ENCODE data around the gene STKLD1. TPM values are rescaled to one million over a fixed set of nuclear protein-coding genes. Genes with fewer than 3 reads are reported as not detected.
"Not testable (repeated sequence)": the region's sequence is repeated elsewhere in the genome, so short reads cannot be mapped to it uniquely, and the experiment has no call there.

STKLD1 gene
- total RNA-seq, 5 donors from 2014 or later (not counting 1 experiment from before 2014, with no cell fraction given) = 0.49 to 1.1 (median 0.70) TPM

DNA sequence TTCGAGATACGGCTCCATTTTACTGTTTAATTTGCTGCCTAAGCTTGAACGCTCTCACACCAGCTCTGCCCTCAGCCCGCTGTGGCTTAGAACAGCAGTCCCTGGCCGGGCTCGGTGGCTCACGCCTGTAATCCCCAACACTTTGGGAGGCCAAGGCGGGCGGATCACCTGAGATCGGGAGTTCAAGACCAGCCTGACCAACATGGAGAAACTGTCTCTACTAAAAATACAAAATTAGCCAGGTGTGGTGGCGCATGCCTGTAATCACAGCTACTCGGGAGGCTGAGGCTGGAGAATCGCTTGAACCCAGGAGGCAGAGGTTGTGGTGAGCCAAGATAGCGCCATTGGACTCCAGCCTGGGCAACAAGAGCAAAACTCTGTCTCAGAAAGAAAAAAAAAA lies 1.1 kb downstream of the STKLD1 start:
- POLR2A ChIA-PET; H3K4me3 ChIP-seq (ENCODE audit: control insufficient read depth in 1 of 2, extremely low read depth in 1 of 2, low read length in 1 of 2); CTCF ChIA-PET; H3K9me3 Mint-ChIP-seq; H3K27me3 ChIP-seq (replicated peaks in 1 of 2; ENCODE audit: control insufficient read depth in 2 of 2, extremely low read depth in 1 of 2, insufficient read depth in 2 of 2, low read length in 1 of 2); H3K9me3 ChIP-seq; H3K36me3 ChIP-seq (ENCODE audit: control insufficient read depth in 2 of 2, extremely low read depth in 1 of 2, insufficient read depth in 1 of 2, low read length in 1 of 2); DNase-seq; H3K27ac Mint-ChIP-seq; ATAC-seq (replicated peaks in 1 of 4); H3K36me3 Mint-ChIP-seq; H3K27ac ChIP-seq (ENCODE audit: low read length); H3K27me3 Mint-ChIP-seq: not testable (repeated sequence)
- peaks cover 18 to 39% of the 10 kb centered on the region in 2 experiments for H3K4me1 ChIP-seq (ENCODE audit: control insufficient read depth in 1 of 2, extremely low read depth in 1 of 2, insufficient read depth in 2 of 2, low read length in 2 of 2)
- H3K4me1 Mint-ChIP-seq = peaks cover 24 to 27% (median 25%) of the 10 kb centered on the region in 3 donors
- H3K4me3 Mint-ChIP-seq = peak overlapping the region; percentile 68 to 72 (median 69)
- 97% methylated on average over 11 of the region's 14 CpGs for WGBS (ENCODE audit: insufficient coverage)

- Histone ChIP-seq H3K36me3 (ENCODE audit: control insufficient read depth in 2 of 2, extremely low read depth in 1 of 2, insufficient read depth in 1 of 2, low read length in 1 of 2) (peaks cover 0 to 6% of the 10 kb centered on the region in 2 donors), H3K27me3 (replicated peaks in 1 of 2; ENCODE audit: control insufficient read depth in 2 of 2, extremely low read depth in 1 of 2, insufficient read depth in 2 of 2, low read length in 1 of 2) (no peaks in the 10 kb centered on the region), H3K9me3 (no peaks in the 10 kb centered on the region), H3K4me3 (ENCODE audit: control insufficient read depth in 1 of 2, extremely low read depth in 1 of 2, low read length in 1 of 2) (no peak overlapping the region), H3K4me1 (ENCODE audit: control insufficient read depth in 1 of 2, extremely low read depth in 1 of 2, insufficient read depth in 2 of 2, low read length in 2 of 2) (peaks cover 13 to 35% of the 10 kb centered on the region in 2 experiments), H3K27ac (ENCODE audit: low read length) (no peak overlapping the region)
- 88% methylated on average over 3 of the region's 6 CpGs for WGBS (ENCODE audit: insufficient coverage)
- H3K27ac Mint-ChIP-seq = no peak overlapping the region
- ChIA-PET POLR2A (no interaction called here), CTCF (no interaction called here)
- H3K27me3 Mint-ChIP-seq = no peaks in the 10 kb centered on the region
- H3K9me3 Mint-ChIP-seq = no peaks in the 10 kb centered on the region
- peaks cover 20 to 22% (median 20%) of the 10 kb centered on the region in 3 donors for H3K4me1 Mint-ChIP-seq
- no peak overlapping the region for H3K4me3 Mint-ChIP-seq
- no peak for DNase-seq
- H3K36me3 Mint-ChIP-seq = peaks cover 4% of the 10 kb centered on the region
- no peak for ATAC-seq (replicated peaks in 1 of 4)
These were observed 1.6 kb downstream of the STKLD1 start for GRCh38 chr9:133377721-133378216.

GRCh38 chr9:133378408-133378962 lies 2.3 kb downstream of the STKLD1 start:
- CTCF ChIA-PET = interaction anchor here in 1 of 2 donors (0.6 kb wide), 1 partner anchor 93 kb away, joined by 3 read pairs; no protein-coding TSS in a partner anchor
- POLR2A ChIA-PET = no interaction called here

DNA sequence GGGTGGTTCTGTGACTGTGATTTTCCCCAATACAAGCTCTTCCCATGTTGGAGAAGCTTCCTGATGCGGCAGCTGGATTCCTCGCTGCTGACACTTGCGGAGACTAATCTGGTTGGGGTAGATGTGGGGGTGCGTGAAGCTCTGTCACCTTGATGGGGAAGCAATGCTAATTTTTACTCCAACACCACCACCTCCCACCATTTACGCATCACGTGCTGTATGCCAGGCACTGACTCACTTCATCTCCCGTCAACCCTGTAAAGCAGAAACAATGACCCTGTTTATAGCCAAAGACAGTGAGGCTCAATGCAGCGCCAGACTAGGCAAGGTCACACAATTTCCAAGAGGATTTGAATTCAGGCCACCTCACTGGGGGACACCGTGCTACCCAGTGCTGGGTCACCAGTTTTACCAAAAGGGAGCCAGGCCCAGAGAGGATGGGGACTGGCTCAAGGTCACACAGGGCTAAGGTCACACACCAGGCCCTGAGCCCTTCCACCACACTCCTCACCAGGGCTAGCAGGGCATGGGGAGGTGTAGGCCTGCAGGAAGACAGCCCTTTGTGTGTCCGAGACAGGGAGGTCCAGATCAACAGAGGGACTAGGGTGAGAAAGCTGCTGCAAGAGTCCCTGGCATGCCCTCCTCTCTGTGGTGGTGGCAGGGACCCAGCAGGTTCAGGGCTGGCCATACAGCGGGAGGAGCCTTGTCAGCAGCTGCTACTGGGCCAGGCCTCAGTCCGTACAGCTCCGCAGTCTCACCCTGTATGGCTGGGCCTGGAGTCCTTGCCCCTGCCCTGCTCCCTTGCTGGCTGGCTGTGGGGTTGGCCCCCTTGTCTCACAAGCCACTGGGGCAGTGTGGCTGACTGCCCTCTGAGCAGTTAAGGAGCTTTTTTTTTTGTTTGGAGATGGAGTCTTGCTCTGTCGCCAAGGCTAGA lies 3.3 kb downstream of the STKLD1 start:
- Mint-ChIP-seq H3K9me3 (no peaks in the 10 kb centered on the region), H3K36me3 (peaks cover 4% of the 10 kb centered on the region), H3K27me3 (no peaks in the 10 kb centered on the region), H3K4me3 (no peak overlapping the region), H3K4me1 (peaks cover 7 to 8% (median 7%) of the 10 kb centered on the region in 3 donors), H3K27ac (no peak overlapping the region)
- DNase-seq = no peak
- H3K9me3 ChIP-seq = no peaks in the 10 kb centered on the region
- no peak overlapping the region for H3K4me3 ChIP-seq (ENCODE audit: control insufficient read depth in 1 of 2, extremely low read depth in 1 of 2, low read length in 1 of 2)
- WGBS (ENCODE audit: insufficient coverage) = 93% methylated on average over 9 of the region's 14 CpGs
- H3K4me1 ChIP-seq (ENCODE audit: control insufficient read depth in 1 of 2, extremely low read depth in 1 of 2, insufficient read depth in 2 of 2, low read length in 2 of 2) = peaks cover 9 to 18% of the 10 kb centered on the region in 2 experiments
- ATAC-seq (replicated peaks in 1 of 4) = no peak
- H3K27ac ChIP-seq (ENCODE audit: low read length) = no peak overlapping the region
- ChIA-PET POLR2A (no interaction called here), CTCF (interaction anchor here in 1 of 2 donors (0.5 to 0.7 kb wide), 2 partner anchors 19 to 785 kb away, joined by 3 read pairs; no protein-coding TSS in a partner anchor)
- no peaks in the 10 kb centered on the region for H3K36me3 ChIP-seq (ENCODE audit: control insufficient read depth in 2 of 2, extremely low read depth in 1 of 2, insufficient read depth in 1 of 2, low read length in 1 of 2)
- no peaks in the 10 kb centered on the region for H3K27me3 ChIP-seq (replicated peaks in 1 of 2; ENCODE audit: control insufficient read depth in 2 of 2, extremely low read depth in 1 of 2, insufficient read depth in 2 of 2, low read length in 1 of 2)

More at GRCh38 chr9:133378408-133378962, 2.3 kb downstream of the STKLD1 start:
- Histone ChIP-seq H3K36me3 (ENCODE audit: control insufficient read depth in 2 of 2, extremely low read depth in 1 of 2, insufficient read depth in 1 of 2, low read length in 1 of 2) (peaks cover 0 to 4% of the 10 kb centered on the region in 2 donors), H3K27ac (ENCODE audit: low read length) (no peak overlapping the region), H3K4me3 (ENCODE audit: control insufficient read depth in 1 of 2, extremely low read depth in 1 of 2, low read length in 1 of 2) (no peak overlapping the region), H3K9me3 (no peaks in the 10 kb centered on the region), H3K27me3 (replicated peaks in 1 of 2; ENCODE audit: control insufficient read depth in 2 of 2, extremely low read depth in 1 of 2, insufficient read depth in 2 of 2, low read length in 1 of 2) (no peaks in the 10 kb centered on the region), H3K4me1 (ENCODE audit: control insufficient read depth in 1 of 2, extremely low read depth in 1 of 2, insufficient read depth in 2 of 2, low read length in 2 of 2) (peaks cover 13 to 27% of the 10 kb centered on the region in 2 experiments)
- H3K4me3 Mint-ChIP-seq = no peak overlapping the region
- peaks cover 4% of the 10 kb centered on the region for H3K36me3 Mint-ChIP-seq
- DNase-seq = no peak
- WGBS (ENCODE audit: insufficient coverage) = 83% methylated on average over 1 of the region's 1 CpG
- no peak for ATAC-seq (replicated peaks in 1 of 4)
- no peaks in the 10 kb centered on the region for H3K9me3 Mint-ChIP-seq
- H3K27me3 Mint-ChIP-seq = no peaks in the 10 kb centered on the region
- H3K4me1 Mint-ChIP-seq = peaks cover 12 to 16% (median 14%) of the 10 kb centered on the region in 3 donors
- H3K27ac Mint-ChIP-seq = no peak overlapping the region

- Histone ChIP-seq H3K4me3 (ENCODE audit: control insufficient read depth in 1 of 2, extremely low read depth in 1 of 2, low read length in 1 of 2) (no peak overlapping the region), H3K4me1 (ENCODE audit: control insufficient read depth in 1 of 2, extremely low read depth in 1 of 2, insufficient read depth in 2 of 2, low read length in 2 of 2) (peaks cover 2 to 9% of the 10 kb centered on the region in 2 experiments), H3K27ac (ENCODE audit: low read length) (no peak overlapping the region), H3K27me3 (replicated peaks in 1 of 2; ENCODE audit: control insufficient read depth in 2 of 2, extremely low read depth in 1 of 2, insufficient read depth in 2 of 2, low read length in 1 of 2) (no peaks in the 10 kb centered on the region), H3K9me3 (no peaks in the 10 kb centered on the region), H3K36me3 (ENCODE audit: control insufficient read depth in 2 of 2, extremely low read depth in 1 of 2, insufficient read depth in 1 of 2, low read length in 1 of 2) (no peaks in the 10 kb centered on the region)
- no CpG with 5 or more reads among the region's 4 CpGs for WGBS (ENCODE audit: insufficient coverage)
- POLR2A ChIA-PET = no interaction called here
- Mint-ChIP-seq H3K36me3 (no peaks in the 10 kb centered on the region), H3K27me3 (no peaks in the 10 kb centered on the region), H3K4me3 (no peak overlapping the region), H3K27ac (no peak overlapping the region), H3K9me3 (no peaks in the 10 kb centered on the region), H3K4me1 (peaks cover 0 to 1% (median 0%) of the 10 kb centered on the region in 3 donors)
- ATAC-seq (replicated peaks in 1 of 4) (no peak), DNase-seq (no peak)
- CTCF ChIA-PET = interaction anchor here in 1 of 2 donors (1.2 kb wide), 1 partner anchor 10 kb away, joined by 5 read pairs; no protein-coding TSS in a partner anchor
These were observed 4.6 kb downstream of the STKLD1 start for GRCh38 chr9:133380734-133381133.

DNA sequence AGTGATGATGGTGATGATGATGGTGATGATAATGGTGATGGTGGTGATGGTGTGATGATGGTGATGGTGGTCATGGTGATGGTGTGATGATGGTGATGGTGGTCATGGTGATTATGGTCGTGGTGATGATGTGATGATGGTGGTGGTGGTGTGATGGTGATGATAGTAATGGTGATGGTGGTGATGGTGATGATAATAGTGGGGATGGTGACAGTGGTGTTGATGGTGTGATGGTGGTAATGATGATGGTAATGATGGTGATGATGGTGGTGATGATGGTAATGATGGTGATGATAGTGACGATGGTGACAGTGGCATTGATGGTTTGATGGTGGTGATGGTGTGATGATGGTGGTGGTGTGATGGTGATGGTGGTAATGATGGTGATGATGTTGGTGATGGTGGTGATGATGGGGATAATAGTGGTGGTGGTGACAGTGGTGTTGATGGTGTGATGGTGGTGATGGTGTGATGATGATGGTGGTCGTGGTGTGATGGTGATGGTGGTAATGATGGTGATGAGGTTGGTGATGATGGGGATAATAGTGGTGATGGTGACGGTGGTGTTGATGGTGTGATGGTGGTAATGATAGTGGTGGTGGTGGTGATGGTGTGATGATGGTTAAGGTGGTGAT lies 6.5 kb downstream of the STKLD1 start:
- 78% methylated on average over 4 of the region's 4 CpGs for WGBS (ENCODE audit: insufficient coverage)
- Mint-ChIP-seq H3K27me3 (no peaks in the 10 kb centered on the region), H3K9me3 (no peaks in the 10 kb centered on the region), H3K36me3 (no peaks in the 10 kb centered on the region), H3K27ac (no peak overlapping the region), H3K4me3 (no peak overlapping the region), H3K4me1 (no peaks in the 10 kb centered on the region)
- Histone ChIP-seq H3K9me3 (no peaks in the 10 kb centered on the region), H3K36me3 (ENCODE audit: control insufficient read depth in 2 of 2, extremely low read depth in 1 of 2, insufficient read depth in 1 of 2, low read length in 1 of 2) (no peaks in the 10 kb centered on the region), H3K27ac (ENCODE audit: low read length) (no peak overlapping the region), H3K4me1 (ENCODE audit: control insufficient read depth in 1 of 2, extremely low read depth in 1 of 2, insufficient read depth in 2 of 2, low read length in 2 of 2) (no peaks in the 10 kb centered on the region), H3K27me3 (replicated peaks in 1 of 2; ENCODE audit: control insufficient read depth in 2 of 2, extremely low read depth in 1 of 2, insufficient read depth in 2 of 2, low read length in 1 of 2) (no peaks in the 10 kb centered on the region), H3K4me3 (ENCODE audit: control insufficient read depth in 1 of 2, extremely low read depth in 1 of 2, low read length in 1 of 2) (no peak overlapping the region)
- ATAC-seq (replicated peaks in 1 of 4) (no peak), DNase-seq (no peak)
- POLR2A ChIA-PET = no interaction called here
- CTCF ChIA-PET = no interaction called here

Data from T-cell (primary cell).